DMS53 treated with DMSO at 0.1 percent for 48 hours (cell line): ENCODE data around the gene SH3RF3.

ENCODE experiments used
- DNase-seq: peaks from one replicate; lab custom pipeline; 2025; ENCODE audit not compliant: unreplicated experiment; lab: John Stamatoyannopoulos, UW

SH3RF3 gene

GRCh38 chr2:109513749-109514588 lies 385.0 kb downstream of the SH3RF3 start:
- no peak for DNase-seq

GRCh38 chr2:109514857-109515256 lies 385.9 kb downstream of the SH3RF3 start:
- DNase-seq, result no peak

- DNase-seq, result peak; percentile 81
Measured at GRCh38 chr2:109516445-109517117, 387.6 kb downstream of the SH3RF3 start.

GRCh38 chr2:109517118-109517889 lies 388.3 kb downstream of the SH3RF3 start:
- no peak for DNase-seq

- no peak for DNase-seq
Measured at GRCh38 chr2:109519513-109519912, 390.5 kb downstream of the SH3RF3 start.

GRCh38 chr2:109521233-109522062 lies 392.4 kb downstream of the SH3RF3 start:
- no peak for DNase-seq

- no peak for DNase-seq
Measured at GRCh38 chr2:109522063-109522374, 393.0 kb downstream of the SH3RF3 start.

- DNase-seq, result no peak
Measured at GRCh38 chr2:109523121-109523520, 394.1 kb downstream of the SH3RF3 start.

- DNase-seq, result no peak
Measured at GRCh38 chr2:109523536-109524361, 394.7 kb downstream of the SH3RF3 start.

- DNase-seq, result no peak
Measured at GRCh38 chr2:109525836-109526235, 396.8 kb downstream of the SH3RF3 start.

- DNase-seq, result no peak
Measured at GRCh38 chr2:109526442-109526970, 397.5 kb downstream of the SH3RF3 start.

GRCh38 chr2:109527079-109527478 lies 398.1 kb downstream of the SH3RF3 start:
- DNase-seq, result no peak

GRCh38 chr2:109527846-109528705 lies 399.1 kb downstream of the SH3RF3 start:
- no peak for DNase-seq

- DNase-seq, result no peak
Measured at GRCh38 chr2:109528811-109529501, 400.0 kb downstream of the SH3RF3 start.

- no peak for DNase-seq
Measured at GRCh38 chr2:109529532-109530449, 400.8 kb downstream of the SH3RF3 start.

GRCh38 chr2:109530712-109531111 lies 401.7 kb downstream of the SH3RF3 start:
- DNase-seq, result no peak

GRCh38 chr2:109531221-109531620 lies 402.2 kb downstream of the SH3RF3 start:
- no peak for DNase-seq
